Caco-2 (cell line): ENCODE measurements around the gene MOGAT1. TPM values are rescaled to one million over a fixed set of nuclear protein-coding genes. Genes with fewer than 3 reads are reported as not detected.

Source experiments
- BruUV-seq: library from RNA; stranded (reverse); fragments of 400-500 nt; replicated peaks from 2 replicates; lab custom pipeline; 2021; lab: Mats Ljungman, UMichigan
- CTCF ChIA-PET: fragments of 300-600 bp; sonication (Branson Sonifier 250); formaldehyde crosslinking; loops from one replicate; lab custom pipeline; 2022; ENCODE audit warnings: antibody characterized with exemption; lab: Charles Lee
- POLR2A ChIA-PET: fragments of 300-600 bp; sonication (Branson Sonifier 250); formaldehyde crosslinking; loops from one replicate; lab custom pipeline; 2022; ENCODE audit warnings: antibody characterized with exemption; lab: Charles Lee
- DNase-seq, 2 experiments: peaks; one replicate each; pipeline versions ENCODE4 v3.0.0 to v3.0.0-alpha.2; 2020 to 2022
- H3K27me3 ChIP-seq: replicated peaks from 2 replicates; pipeline ENCODE4 v1.6.0; 2011; ENCODE audit warnings: low read length; ENCODE audit not compliant: control insufficient read depth, insufficient read depth
- H3K36me3 ChIP-seq: 2 replicates; pipeline ENCODE4 v1.5.1; 2011; ENCODE audit warnings: low read length; ENCODE audit not compliant: control insufficient read depth, insufficient read depth
- H3K4me1 ChIP-seq: fragments of 250-450 bp; sonication (Bioruptor Pico); 2 replicates; pipeline ENCODE4 v1.5.1; 2020; ENCODE audit warnings: mild to moderate bottlenecking
- H3K4me3 ChIP-seq: 2 replicates; pipeline ENCODE4 v1.5.1; 2011; ENCODE audit warnings: low read depth, mild to moderate bottlenecking, control low read depth, low read length
- H3K9me3 ChIP-seq: fragments of 250-450 bp; sonication (Bioruptor Pico); 2 replicates; pipeline ENCODE4 v1.5.1; 2020; ENCODE audit warnings: mild to moderate bottlenecking, moderate library complexity
- H3K27ac Mint-ChIP-seq: one replicate; pipeline ENCODE4 v1.8.0; 2022; ENCODE audit warnings: mixed read lengths; ENCODE audit not compliant: unreplicated experiment
- H3K27me3 Mint-ChIP-seq: one replicate; pipeline ENCODE4 v1.8.0; 2022; ENCODE audit warnings: mixed read lengths; ENCODE audit not compliant: insufficient read depth, unreplicated experiment
- H3K36me3 Mint-ChIP-seq: one replicate; pipeline ENCODE4 v1.8.0; 2022; ENCODE audit warnings: mild to moderate bottlenecking, mixed read lengths; ENCODE audit not compliant: insufficient read depth, unreplicated experiment
- H3K4me1 Mint-ChIP-seq: one replicate; pipeline ENCODE4 v1.8.0; 2022; ENCODE audit warnings: low read depth, mixed read lengths; ENCODE audit not compliant: unreplicated experiment
- H3K4me3 Mint-ChIP-seq: one replicate; pipeline ENCODE4 v1.8.0; 2022; ENCODE audit warnings: mild to moderate bottlenecking, moderate library complexity, mixed read lengths; ENCODE audit not compliant: unreplicated experiment
- H3K9me3 Mint-ChIP-seq: one replicate; pipeline ENCODE4 v1.8.0; 2022; ENCODE audit warnings: mixed read lengths; ENCODE audit not compliant: unreplicated experiment
- CTCF ChIP-seq, 2 experiments: fragments of 200-600 bp in 1 of 2; IDR thresholded peaks; 1 replicate in 1 of 2; 2 replicates in 1 of 2; pipeline versions ENCODE4 v1.5.1 to v1.8.0; 2011 to 2022; ENCODE audit warnings: antibody characterized with exemption in 1 of 2, control low read depth in 1 of 2, inconsistent platforms in 1 of 2, low read depth in 1 of 2, low read length in 1 of 2, mild to moderate bottlenecking in 1 of 2, moderate library complexity in 1 of 2; ENCODE audit not compliant: insufficient read depth in 1 of 2, severe bottlenecking in 1 of 2, unreplicated experiment in 1 of 2
- intact Hi-C: fragments of 100-400 bp; cut with micrococcal nuclease; formaldehyde crosslinking; loops from one replicate; pipeline ENCODE4 v1.10.0; 2022; ENCODE audit not compliant: unreplicated experiment
- total RNA-seq: library from RNA; stranded (reverse); gene quantifications from 2 replicates; pipeline ENCODE4 v1.2.3, GENCODE V29; 2022

The MOGAT1 gene
- total RNA-seq, 1 experiment from 2014 or later: not detected

GRCh38 chr2:222733846-222734702, 62.6 kb downstream of the MOGAT1 start:
- no peaks in the 10 kb centered on the region for H3K36me3 ChIP-seq
- H3K4me1 Mint-ChIP-seq: peaks cover 29% of the 10 kb centered on the region
- no peak overlapping the region for H3K27ac Mint-ChIP-seq
- no peaks in the 10 kb centered on the region for H3K27me3 ChIP-seq
- CTCF ChIA-PET: interaction anchor here (0.6 to 1.5 kb wide), 3 partner anchors 128 to 178 kb away, joined by 3 read pairs; no protein-coding TSS in a partner anchor
- H3K27me3 Mint-ChIP-seq: peaks cover 4% of the 10 kb centered on the region
- H3K4me3 Mint-ChIP-seq: no peak overlapping the region
- intact Hi-C loops: no loop called here
- no peaks in the 10 kb centered on the region for H3K36me3 Mint-ChIP-seq
- POLR2A ChIA-PET: no interaction called here
- peaks cover 7% of the 10 kb centered on the region for H3K9me3 Mint-ChIP-seq
- peaks cover 12% of the 10 kb centered on the region for H3K4me1 ChIP-seq
- BruUV-seq: no TSS peak
- H3K4me3 ChIP-seq: no peak overlapping the region
- DNase-seq: no peak
- no peak for TF ChIP-seq CTCF (IDR thresholded peaks at IDR 0.05; ENCODE audit: insufficient read depth in 1 of 2, low read depth in 1 of 2, low read length in 1 of 2, severe bottlenecking in 1 of 2, unreplicated experiment in 1 of 2)
- no peaks in the 10 kb centered on the region for H3K9me3 ChIP-seq

GRCh38 chr2:222734703-222735014, 63.2 kb downstream of the MOGAT1 start:
- Histone ChIP-seq H3K27me3 (no peaks in the 10 kb centered on the region), H3K4me1 (peaks cover 16% of the 10 kb centered on the region), H3K9me3 (no peaks in the 10 kb centered on the region), H3K4me3 (no peak overlapping the region), H3K36me3 (no peaks in the 10 kb centered on the region)
- Mint-ChIP-seq H3K9me3 (peaks cover 7% of the 10 kb centered on the region), H3K27ac (no peak overlapping the region), H3K27me3 (peaks cover 4% of the 10 kb centered on the region), H3K36me3 (no peaks in the 10 kb centered on the region), H3K4me3 (no peak overlapping the region), H3K4me1 (peaks cover 30% of the 10 kb centered on the region)
- intact Hi-C loops: no loop called here
- TF ChIP-seq CTCF (IDR thresholded peaks at IDR 0.05; ENCODE audit: insufficient read depth in 1 of 2, low read depth in 1 of 2, low read length in 1 of 2, severe bottlenecking in 1 of 2, unreplicated experiment in 1 of 2): no peak
- no TSS peak for BruUV-seq
- ChIA-PET CTCF (interaction anchor here (0.6 to 1.5 kb wide), 3 partner anchors 64 to 178 kb away, joined by 3 to 8 read pairs (median 3); no protein-coding TSS in a partner anchor), POLR2A (no interaction called here)
- no peak for DNase-seq

- H3K27me3 ChIP-seq: no peaks in the 10 kb centered on the region
- H3K27ac Mint-ChIP-seq: no peak overlapping the region
- no peaks in the 10 kb centered on the region for H3K9me3 ChIP-seq
- no peak overlapping the region for H3K4me3 ChIP-seq
- TF ChIP-seq CTCF (IDR thresholded peaks at IDR 0.05; ENCODE audit: insufficient read depth in 1 of 2, low read depth in 1 of 2, low read length in 1 of 2, severe bottlenecking in 1 of 2, unreplicated experiment in 1 of 2): no peak
- BruUV-seq: no TSS peak
- peaks cover 16% of the 10 kb centered on the region for H3K4me1 ChIP-seq
- ChIA-PET POLR2A (interaction anchor here (1.0 kb wide), 1 partner anchor 27 kb away, joined by 3 read pairs; no protein-coding TSS in a partner anchor), CTCF (no interaction called here)
- no peak overlapping the region for H3K4me3 Mint-ChIP-seq
- no peak for DNase-seq
- no peaks in the 10 kb centered on the region for H3K36me3 Mint-ChIP-seq
- intact Hi-C loops: no loop called here
- H3K27me3 Mint-ChIP-seq: peaks cover 4% of the 10 kb centered on the region
- no peaks in the 10 kb centered on the region for H3K36me3 ChIP-seq
- H3K9me3 Mint-ChIP-seq: peaks cover 7% of the 10 kb centered on the region
- H3K4me1 Mint-ChIP-seq: peaks cover 30% of the 10 kb centered on the region
Observed at GRCh38 chr2:222736301-222736700, 64.8 kb downstream of the MOGAT1 start.
